ENCODE data around the gene ATP1A3.

Gene ATP1A3

GRCh38 chr19:41936961-41937360 lies 57.1 kb downstream of the ATP1A3 start:
- no peak overlapping the region for H3K4me3 ChIP-seq (replicated peaks; ENCODE audit: low read depth, low read length)
- no peak for DNase-seq (ENCODE audit: low read depth)
- TF ChIP-seq, protein P1, sequence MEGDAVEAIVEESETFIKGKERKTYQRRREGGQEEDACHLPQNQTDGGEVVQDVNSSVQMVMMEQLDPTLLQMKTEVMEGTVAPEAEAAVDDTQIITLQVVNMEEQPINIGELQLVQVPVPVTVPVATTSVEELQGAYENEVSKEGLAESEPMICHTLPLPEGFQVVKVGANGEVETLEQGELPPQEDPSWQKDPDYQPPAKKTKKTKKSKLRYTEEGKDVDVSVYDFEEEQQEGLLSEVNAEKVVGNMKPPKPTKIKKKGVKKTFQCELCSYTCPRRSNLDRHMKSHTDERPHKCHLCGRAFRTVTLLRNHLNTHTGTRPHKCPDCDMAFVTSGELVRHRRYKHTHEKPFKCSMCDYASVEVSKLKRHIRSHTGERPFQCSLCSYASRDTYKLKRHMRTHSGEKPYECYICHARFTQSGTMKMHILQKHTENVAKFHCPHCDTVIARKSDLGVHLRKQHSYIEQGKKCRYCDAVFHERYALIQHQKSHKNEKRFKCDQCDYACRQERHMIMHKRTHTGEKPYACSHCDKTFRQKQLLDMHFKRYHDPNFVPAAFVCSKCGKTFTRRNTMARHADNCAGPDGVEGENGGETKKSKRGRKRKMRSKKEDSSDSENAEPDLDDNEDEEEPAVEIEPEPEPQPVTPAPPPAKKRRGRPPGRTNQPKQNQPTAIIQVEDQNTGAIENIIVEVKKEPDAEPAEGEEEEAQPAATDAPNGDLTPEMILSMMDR (IDR thresholded peaks at IDR 0.05; ENCODE audit: low read length, missing control alignments) = no peak

DNA sequence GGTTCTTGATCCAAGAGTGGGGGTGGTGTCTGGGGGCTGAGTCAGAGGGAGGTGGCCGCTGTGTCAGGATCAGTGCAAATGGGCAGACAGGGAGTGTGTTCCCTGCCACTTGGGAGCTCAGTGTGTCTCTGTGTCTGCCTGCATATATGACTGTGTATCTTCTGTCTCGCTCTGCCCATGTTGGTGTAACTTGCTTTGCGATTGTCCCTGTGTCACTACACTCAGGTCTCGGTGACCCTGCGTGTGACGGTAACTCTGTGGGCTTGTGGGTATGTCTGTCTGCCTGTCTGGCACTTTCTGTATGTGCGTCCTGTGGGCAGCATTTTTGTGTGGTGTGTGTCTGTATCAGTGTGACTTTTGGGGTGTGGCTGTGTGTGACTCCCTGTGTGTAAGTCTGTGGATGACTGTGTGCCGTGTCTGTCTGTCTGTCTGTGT lies 57.6 kb downstream of the ATP1A3 start:
- DNase-seq (ENCODE audit: low read depth) = no peak
- TF ChIP-seq, protein P1 (IDR thresholded peaks at IDR 0.05; ENCODE audit: low read length, missing control alignments) = no peak
- no peak overlapping the region for H3K4me3 ChIP-seq (replicated peaks; ENCODE audit: low read depth, low read length)

DNA sequence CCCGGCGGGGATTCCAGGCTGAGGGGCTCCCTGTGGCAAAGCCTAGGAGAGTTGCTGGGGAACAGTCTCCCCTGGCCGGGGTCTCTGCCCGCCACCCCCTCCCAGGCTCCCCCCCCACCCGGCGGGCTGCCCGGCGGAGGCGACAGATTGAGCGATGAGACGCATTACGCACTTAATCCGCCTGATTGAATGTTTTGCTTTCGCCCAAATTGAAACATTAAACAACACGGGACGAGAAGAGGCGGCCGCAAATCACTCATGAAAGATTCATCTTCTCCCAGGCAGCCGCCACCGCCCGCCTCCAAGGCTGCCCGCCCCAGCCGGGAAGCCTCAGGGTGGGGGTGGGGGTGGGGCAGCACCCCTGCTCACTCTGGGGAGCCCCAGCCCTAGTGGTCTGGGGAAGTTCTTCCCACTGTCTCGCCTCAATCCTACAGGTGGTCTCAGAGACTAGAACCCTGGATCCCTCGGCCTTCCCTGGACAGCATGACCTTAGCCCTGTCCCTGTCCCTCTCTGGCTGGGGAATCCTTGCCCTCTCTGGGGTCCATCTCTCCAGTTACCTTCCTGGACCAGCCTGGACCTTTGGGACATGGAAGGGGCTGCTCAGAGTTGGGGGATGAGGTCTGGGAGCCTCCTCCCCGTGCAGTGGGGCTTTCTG lies 58.1 kb downstream of the ATP1A3 start:
- TF ChIP-seq, protein P1 (IDR thresholded peaks at IDR 0.05; ENCODE audit: low read length, missing control alignments) = no peak
- no peak for DNase-seq (ENCODE audit: low read depth)
- H3K4me3 ChIP-seq (replicated peaks; ENCODE audit: low read depth, low read length) = no peak overlapping the region

- H3K4me3 ChIP-seq (replicated peaks; ENCODE audit: low read depth, low read length) = no peak overlapping the region
- TF ChIP-seq, protein P1 (IDR thresholded peaks at IDR 0.05; ENCODE audit: low read length, missing control alignments) = peak; percentile 94
- peak; percentile 54 for DNase-seq (ENCODE audit: low read depth)
These were observed 59.1 kb downstream of the ATP1A3 start for GRCh38 chr19:41934849-41935374.

DNA sequence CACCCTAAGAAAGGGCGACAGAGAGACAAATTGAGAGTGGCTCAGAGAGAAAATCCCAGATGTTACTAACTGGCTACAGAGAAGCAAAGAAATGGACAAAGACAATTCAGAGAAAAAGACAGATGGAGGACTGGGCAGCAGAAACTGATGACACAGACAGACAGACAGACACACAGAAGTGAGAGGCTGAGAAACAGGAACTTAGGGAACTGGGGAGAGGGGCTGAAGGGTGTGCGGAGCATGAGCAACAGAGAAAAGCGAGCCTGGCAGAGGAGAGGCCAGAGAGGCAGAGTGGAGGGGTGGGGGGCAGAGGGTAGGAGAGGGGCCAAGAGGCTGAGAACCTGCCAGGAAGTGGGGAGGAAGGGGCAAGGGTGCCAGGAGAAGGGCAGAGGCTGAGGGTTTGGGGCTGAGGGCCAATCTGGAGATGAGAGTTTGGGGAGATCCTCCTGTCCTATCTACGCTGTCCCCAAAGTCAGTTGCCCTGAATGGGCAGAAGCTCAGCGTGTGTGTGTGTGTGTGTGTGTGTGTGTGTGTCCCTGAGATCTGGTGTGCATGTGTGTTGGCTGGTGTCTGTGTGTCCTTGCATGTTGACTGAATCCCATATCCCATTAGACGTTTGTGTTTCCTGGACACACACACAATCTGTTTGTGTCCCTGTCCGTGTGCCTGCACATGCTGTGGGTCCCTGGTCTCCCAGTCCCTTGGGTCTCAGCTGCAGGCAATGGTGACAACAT lies 60.2 kb downstream of the ATP1A3 start:
- no peak for DNase-seq (ENCODE audit: low read depth)
- H3K4me3 ChIP-seq (replicated peaks; ENCODE audit: low read depth, low read length) = no peak overlapping the region
- TF ChIP-seq, protein P1 (IDR thresholded peaks at IDR 0.05; ENCODE audit: low read length, missing control alignments) = no peak

DNA sequence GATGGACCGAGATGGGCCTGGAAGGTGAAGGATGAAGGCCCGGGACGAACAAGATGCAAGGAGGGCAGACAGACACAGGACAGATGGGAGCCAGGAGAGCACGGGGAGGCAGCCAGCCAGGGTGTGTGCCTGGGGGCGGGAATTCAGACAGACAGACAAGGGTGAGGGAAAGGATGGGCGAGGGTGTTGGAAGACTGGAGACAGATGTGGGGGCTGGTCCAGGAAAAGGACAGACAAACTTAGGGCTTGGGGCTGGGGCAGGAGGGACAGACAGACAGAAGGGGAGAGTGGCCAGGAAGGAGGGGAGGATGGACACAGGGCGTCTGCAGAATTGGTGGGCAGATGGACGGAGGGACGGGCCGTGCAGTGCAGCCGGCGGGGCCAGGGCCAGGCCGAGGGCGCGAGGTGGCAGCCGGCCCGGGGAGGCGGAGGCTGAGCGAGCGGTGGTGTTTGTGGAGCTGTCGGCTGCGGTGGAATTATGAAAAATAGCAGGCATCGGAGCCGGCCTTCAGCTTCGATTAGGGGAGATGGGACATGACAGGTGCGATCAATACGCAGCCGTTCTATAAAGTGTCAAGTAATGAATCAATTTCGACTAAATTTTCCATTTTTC lies 61.2 kb downstream of the ATP1A3 start:
- no peak for DNase-seq (ENCODE audit: low read depth)
- no peak overlapping the region for H3K4me3 ChIP-seq (replicated peaks; ENCODE audit: low read depth, low read length)
- TF ChIP-seq, protein P1 (IDR thresholded peaks at IDR 0.05; ENCODE audit: low read length, missing control alignments) = no peak
